SU-DHL-6 (cell line): Measurements from ENCODE around the gene SAMD4B.

Source experiments
- H2AFZ ChIP-seq: fragments of 200-600 bp; sonication (generic); 2 replicates; pipeline ENCODE4 v1.6.1; 2014; ENCODE audit warnings: low read depth, mild to moderate bottlenecking, moderate library complexity, mixed read lengths, antibody characterized with exemption, low read length; ENCODE audit not compliant: severe bottlenecking
- H3F3A ChIP-seq: fragments of 200-600 bp; shearing (Covaris generic); 2 replicates; pipeline ENCODE4 v1.6.0; 2016; ENCODE audit warnings: antibody characterized with exemption, mild to moderate bottlenecking; ENCODE audit not compliant: insufficient read depth
- H3K27ac ChIP-seq: fragments of 200-600 bp; sonication (generic); 2 replicates; pipeline ENCODE4 v1.5.1; 2016; ENCODE audit warnings: low read depth, mild to moderate bottlenecking, low read length, moderate library complexity, mixed read lengths
- H3K27me3 ChIP-seq: fragments of 200-600 bp; sonication (generic), shearing (Covaris generic); 2 replicates; pipeline ENCODE4 v1.6.0; 2014; ENCODE audit warnings: mild to moderate bottlenecking, low read length
- H3K36me3 ChIP-seq: fragments of 200-600 bp; sonication (generic); 2 replicates; pipeline ENCODE4 v1.6.1; 2014; ENCODE audit warnings: mild to moderate bottlenecking, low read length, mixed read lengths
- H3K4me2 ChIP-seq: fragments of 300-600, 200-600 bp; shearing (Covaris generic), sonication (generic); 2 replicates; pipeline ENCODE4 v1.6.0; 2014; ENCODE audit warnings: low read length, low read depth, mild to moderate bottlenecking; ENCODE audit not compliant: poor library complexity, severe bottlenecking
- H3K4me3 ChIP-seq: fragments of 200-600 bp; sonication (generic); 2 replicates; pipeline ENCODE4 v1.5.1; 2014; ENCODE audit warnings: antibody characterized with exemption, low read length, mild to moderate bottlenecking, mixed read lengths; ENCODE audit not compliant: insufficient read depth, poor library complexity, severe bottlenecking
- H3K79me2 ChIP-seq: fragments of 200-600 bp; sonication (generic); 2 replicates; pipeline ENCODE4 v1.6.1; 2014; ENCODE audit warnings: mild to moderate bottlenecking, low read length, moderate library complexity; ENCODE audit not compliant: insufficient read depth
- H3K9ac ChIP-seq: fragments of 200-600 bp; sonication (generic); 2 replicates; pipeline ENCODE4 v1.7.0; 2014; ENCODE audit warnings: mild to moderate bottlenecking, low read length
- H3K9me2 ChIP-seq: fragments of 200-600 bp; sonication (generic); replicated peaks from 2 replicates; pipeline ENCODE4 v1.6.1; 2014; ENCODE audit warnings: low read length; ENCODE audit not compliant: insufficient read depth
- H3K9me3 ChIP-seq: fragments of 200-600 bp; sonication (generic); 2 replicates; pipeline ENCODE4 v1.6.1; 2014; ENCODE audit warnings: low read length, mixed read lengths; ENCODE audit not compliant: insufficient read depth
- H4K20me1 ChIP-seq: fragments of 200-600 bp; sonication (generic); 2 replicates; pipeline ENCODE4 v1.6.1; 2014; ENCODE audit warnings: low read depth, mild to moderate bottlenecking, antibody characterized with exemption, low read length, moderate library complexity, mixed read lengths
- EZH2phosphoT487 ChIP-seq: fragments of 200-600 bp; sonication (generic), shearing (Covaris generic); conservative IDR thresholded peaks from 2 replicates; pipeline ENCODE4 v1.6.1; 2018; ENCODE audit warnings: mild to moderate bottlenecking, antibody characterized with exemption, low read length, moderate library complexity, mixed read lengths
- TF ChIP-seq, protein P1 (sequence below): fragments of 200-600 bp; sonication (generic); IDR thresholded peaks from one replicate; pipeline ENCODE4 v1.5.1; 2017; ENCODE audit warnings: antibody characterized with exemption, mild to moderate bottlenecking, low read length, moderate library complexity; ENCODE audit not compliant: insufficient read depth, poor library complexity, severe bottlenecking

The SAMD4B gene

DNA sequence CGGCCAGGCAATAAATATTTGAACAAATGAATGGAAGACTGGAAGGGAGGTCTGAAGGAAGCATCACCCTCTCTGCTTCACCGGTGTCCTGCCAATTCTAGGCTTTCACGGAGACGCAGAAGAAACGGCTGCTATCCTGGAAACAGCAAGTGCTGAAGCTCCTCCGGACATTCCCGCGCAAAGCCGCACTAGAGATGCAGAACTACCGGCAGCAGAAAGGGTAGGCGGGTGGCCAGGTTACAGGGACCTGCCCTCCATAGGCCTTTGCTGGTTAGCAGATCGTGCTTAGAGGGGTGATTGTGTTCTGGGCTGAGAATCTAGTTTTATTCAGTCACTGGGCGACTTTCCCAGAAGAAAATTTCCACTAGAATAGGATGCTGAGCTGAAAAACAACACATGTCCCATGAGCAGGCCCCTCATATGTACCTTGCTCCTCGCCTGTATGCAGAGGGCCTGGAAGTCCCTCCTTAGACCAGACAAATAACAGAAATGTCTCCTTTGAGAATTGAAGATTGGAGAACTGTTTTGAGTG, 37.7 kb downstream of the SAMD4B start:
- H3K27me3 ChIP-seq, result no peaks in the 10 kb centered on the region

DNA sequence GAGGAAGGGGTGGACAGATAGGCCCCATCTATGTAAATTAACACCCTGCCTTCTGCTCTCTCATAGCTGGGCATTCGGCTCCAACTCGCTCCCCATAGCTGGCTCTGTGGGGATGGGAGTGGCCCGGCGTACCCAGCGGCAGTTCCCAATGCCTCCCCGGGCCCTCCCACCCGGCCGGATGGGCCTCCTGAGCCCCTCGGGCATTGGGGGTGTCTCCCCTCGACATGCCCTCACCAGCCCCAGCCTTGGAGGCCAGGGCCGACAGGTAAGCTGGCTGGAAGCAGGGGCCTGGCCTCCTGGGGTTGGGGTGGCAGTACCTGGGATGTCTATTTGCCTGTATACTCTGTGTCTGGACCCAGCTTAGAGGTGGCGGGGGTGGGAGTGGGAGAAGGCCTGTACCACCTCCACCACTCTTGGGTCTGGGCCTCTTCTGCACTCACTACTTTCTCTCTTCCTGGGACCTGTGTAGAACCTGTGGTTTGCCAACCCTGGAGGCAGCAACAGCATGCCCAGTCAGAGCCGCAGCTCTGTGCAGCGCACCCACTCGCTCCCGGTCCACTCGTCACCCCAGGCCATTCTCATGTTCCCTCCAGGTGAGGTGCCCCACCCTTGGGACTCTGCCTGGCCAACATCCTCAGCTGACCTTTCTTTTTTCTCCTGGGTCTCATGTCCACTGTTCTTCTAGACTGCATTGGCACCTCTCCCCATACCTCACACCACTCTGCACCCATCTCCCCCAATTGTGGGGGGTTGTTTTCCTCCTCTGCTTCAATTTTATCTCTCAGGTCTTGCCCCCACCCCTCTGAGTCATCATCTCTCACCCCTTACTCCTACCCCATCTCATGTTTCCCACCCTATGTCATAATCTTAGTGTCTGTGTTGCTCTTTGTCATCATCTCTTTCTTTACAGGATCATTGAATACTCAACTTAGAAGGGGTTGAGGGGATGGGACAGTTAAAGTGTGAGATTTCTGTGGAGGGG, 38.6 kb downstream of the SAMD4B start:
- H3K27ac ChIP-seq, result no peak overlapping the region
- H3F3A ChIP-seq, result no peaks in the 10 kb centered on the region
- no peak for TF ChIP-seq EZH2phosphoT487
- TF ChIP-seq, protein P1, sequence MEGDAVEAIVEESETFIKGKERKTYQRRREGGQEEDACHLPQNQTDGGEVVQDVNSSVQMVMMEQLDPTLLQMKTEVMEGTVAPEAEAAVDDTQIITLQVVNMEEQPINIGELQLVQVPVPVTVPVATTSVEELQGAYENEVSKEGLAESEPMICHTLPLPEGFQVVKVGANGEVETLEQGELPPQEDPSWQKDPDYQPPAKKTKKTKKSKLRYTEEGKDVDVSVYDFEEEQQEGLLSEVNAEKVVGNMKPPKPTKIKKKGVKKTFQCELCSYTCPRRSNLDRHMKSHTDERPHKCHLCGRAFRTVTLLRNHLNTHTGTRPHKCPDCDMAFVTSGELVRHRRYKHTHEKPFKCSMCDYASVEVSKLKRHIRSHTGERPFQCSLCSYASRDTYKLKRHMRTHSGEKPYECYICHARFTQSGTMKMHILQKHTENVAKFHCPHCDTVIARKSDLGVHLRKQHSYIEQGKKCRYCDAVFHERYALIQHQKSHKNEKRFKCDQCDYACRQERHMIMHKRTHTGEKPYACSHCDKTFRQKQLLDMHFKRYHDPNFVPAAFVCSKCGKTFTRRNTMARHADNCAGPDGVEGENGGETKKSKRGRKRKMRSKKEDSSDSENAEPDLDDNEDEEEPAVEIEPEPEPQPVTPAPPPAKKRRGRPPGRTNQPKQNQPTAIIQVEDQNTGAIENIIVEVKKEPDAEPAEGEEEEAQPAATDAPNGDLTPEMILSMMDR, result no peak
- H4K20me1 ChIP-seq, result no peaks in the 10 kb centered on the region
- H3K9me3 ChIP-seq, result no peaks in the 10 kb centered on the region
- H3K9ac ChIP-seq, result no peak overlapping the region
- no peaks in the 10 kb centered on the region for H3K36me3 ChIP-seq
- no peak overlapping the region for H3K4me3 ChIP-seq
- H3K27me3 ChIP-seq, result no peaks in the 10 kb centered on the region
- no peaks in the 10 kb centered on the region for H3K9me2 ChIP-seq
- H2AFZ ChIP-seq, result no peak overlapping the region
- H3K79me2 ChIP-seq, result no peaks in the 10 kb centered on the region
- H3K4me2 ChIP-seq, result no peak overlapping the region

More for the DNA sequence above, 37.7 kb downstream of the SAMD4B start:
- Histone ChIP-seq H4K20me1 (no peaks in the 10 kb centered on the region), H3K4me2 (no peak overlapping the region), H3K9ac (no peak overlapping the region), H3K4me3 (no peak overlapping the region), H3K36me3 (no peaks in the 10 kb centered on the region), H3K27ac (no peak overlapping the region), H3K9me3 (no peaks in the 10 kb centered on the region), H3K79me2 (no peaks in the 10 kb centered on the region), H2AFZ (no peak overlapping the region), H3K9me2 (no peaks in the 10 kb centered on the region), H3F3A (no peaks in the 10 kb centered on the region)
- TF ChIP-seq, protein P1, result no peak
- TF ChIP-seq EZH2phosphoT487, result no peak

DNA sequence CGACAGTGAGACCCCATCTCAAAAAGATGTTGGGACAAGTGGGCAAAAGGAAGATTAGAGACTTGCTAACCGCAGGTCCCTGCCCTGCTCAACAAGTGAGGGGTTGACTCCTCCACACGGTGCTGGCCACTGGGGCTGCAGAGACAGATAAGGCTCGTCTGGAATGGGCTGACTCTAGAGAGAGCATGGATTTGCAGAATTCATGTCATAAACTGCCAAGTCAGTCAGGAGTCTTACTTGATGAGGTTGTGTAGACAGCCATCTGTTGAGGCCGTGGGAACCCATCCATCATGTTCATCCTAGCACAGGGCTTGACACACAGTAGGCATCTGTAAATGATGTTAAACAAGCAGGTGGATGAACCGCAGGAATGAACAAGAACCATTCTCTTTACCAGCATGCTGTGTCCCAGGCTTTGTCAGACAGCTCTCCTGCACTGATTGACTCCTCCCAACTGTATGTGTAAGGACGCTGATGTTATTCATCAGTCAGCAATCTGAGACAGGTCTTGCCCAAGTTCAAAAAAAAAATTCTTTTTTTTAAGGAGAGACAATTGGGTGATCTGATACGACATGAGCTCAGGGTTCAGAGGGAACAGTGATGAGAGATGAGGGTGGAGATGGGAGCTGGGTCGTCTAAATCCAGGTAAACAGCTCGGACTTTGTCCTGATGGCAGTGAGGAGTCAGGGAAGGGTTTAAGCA, 39.8 kb downstream of the SAMD4B start:
- Histone ChIP-seq H3K9me3 (no peaks in the 10 kb centered on the region), H3K79me2 (no peaks in the 10 kb centered on the region), H4K20me1 (no peaks in the 10 kb centered on the region), H3K9me2 (no peaks in the 10 kb centered on the region), H3K4me2 (no peak overlapping the region), H3K36me3 (no peaks in the 10 kb centered on the region), H3K4me3 (no peak overlapping the region), H3K27ac (no peak overlapping the region), H3F3A (no peaks in the 10 kb centered on the region), H3K27me3 (no peaks in the 10 kb centered on the region), H2AFZ (no peak overlapping the region), H3K9ac (no peak overlapping the region)
- TF ChIP-seq, protein P1, result no peak
- no peak for TF ChIP-seq EZH2phosphoT487
